ENCODE data around the gene MIB1.

GRCh38 chr18:21855432-21855831 is 114.8 kb downstream of the MIB1 start:
- TF ChIP-seq CTCF (IDR thresholded peaks at IDR 0.05) (no peak), POLR2A (IDR thresholded peaks at IDR 0.05) (no peak), POLR2AphosphoS5 (IDR thresholded peaks at IDR 0.05; ENCODE audit: insufficient read depth in 1 of 2, low read depth in 1 of 2) (no peak)

Measured in vagina (tissue), 2 donors.